Measurements from ENCODE around the gene LMTK2. TPM values are rescaled to one million over a fixed set of nuclear protein-coding genes. Genes with fewer than 3 reads are reported as not detected.
"Not testable (repeated sequence)": the region's sequence is repeated elsewhere in the genome, so short reads cannot be mapped to it uniquely, and the experiment has no call there.

LMTK2 gene
- total and polyA plus RNA-seq, 2 donors = 6.8 to 12.4 TPM

- 84% methylated on average over 49 of the region's 49 CpGs for WGBS
- Histone ChIP-seq H3K4me1 (ENCODE audit: insufficient read depth) (no peaks in the 10 kb centered on the region), H3K36me3 (ENCODE audit: insufficient read depth) (peaks cover 2% of the 10 kb centered on the region), H3K4me3 (ENCODE audit: low read depth, low read length) (peak overlapping the region; percentile 36), H3K27ac (ENCODE audit: low read depth) (no peak overlapping the region)
- no peak for DNase-seq (ENCODE audit: extremely low spot score)
Measured at GRCh38 chr7:98211676-98212531, 105.2 kb downstream of the LMTK2 start.

DNA sequence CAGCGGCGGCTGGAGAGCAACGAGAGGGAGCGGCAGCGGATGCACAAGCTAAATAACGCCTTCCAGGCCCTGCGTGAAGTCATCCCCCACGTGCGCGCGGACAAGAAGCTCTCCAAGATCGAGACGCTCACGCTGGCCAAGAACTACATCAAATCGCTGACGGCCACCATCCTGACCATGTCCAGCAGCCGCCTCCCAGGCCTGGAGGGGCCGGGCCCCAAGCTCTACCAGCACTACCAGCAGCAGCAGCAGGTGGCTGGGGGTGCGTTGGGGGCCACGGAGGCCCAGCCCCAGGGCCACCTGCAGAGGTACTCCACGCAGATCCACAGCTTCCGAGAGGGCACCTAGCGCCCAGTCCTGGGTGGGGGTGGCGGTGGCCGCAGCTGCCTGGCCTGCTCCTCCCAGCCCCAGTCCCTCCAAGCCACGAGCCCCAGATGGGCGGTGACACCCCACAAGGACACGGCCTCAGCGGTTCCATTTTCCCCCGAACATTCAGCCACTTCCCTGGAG lies 105.9 kb downstream of the LMTK2 start:
- H3K4me1 ChIP-seq (ENCODE audit: insufficient read depth) = no peaks in the 10 kb centered on the region
- no peak for DNase-seq (ENCODE audit: extremely low spot score)

DNA sequence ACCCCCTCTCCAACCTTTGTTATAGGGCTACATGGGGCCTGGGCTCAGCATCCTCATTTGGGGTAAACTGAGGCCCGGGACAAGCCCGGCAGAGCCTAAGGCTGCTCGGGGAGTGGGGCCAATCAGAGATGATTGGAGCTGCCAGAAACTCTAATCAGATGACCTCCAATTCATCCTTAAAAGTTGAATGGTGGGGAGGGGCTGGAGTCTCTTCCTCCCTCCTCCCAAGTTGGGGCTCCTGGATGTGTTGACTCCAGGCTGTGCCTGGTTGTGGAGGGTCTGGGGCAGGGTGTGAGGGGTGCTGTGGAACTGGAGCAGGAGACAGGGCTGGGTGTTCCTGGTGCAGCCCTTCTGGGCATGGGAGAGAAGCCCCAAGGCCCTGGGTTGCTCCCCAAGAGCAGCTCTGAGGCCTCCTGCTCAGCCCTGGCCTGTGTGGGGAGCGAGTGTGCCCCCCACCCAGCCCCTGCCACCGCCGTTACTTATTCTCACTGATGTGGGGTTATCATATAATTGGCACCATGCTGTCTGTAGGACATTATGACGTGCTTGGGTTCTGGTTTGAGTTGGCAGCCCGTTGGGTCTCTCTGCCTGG lies 106.7 kb downstream of the LMTK2 start:
- Histone ChIP-seq H3K4me3 (ENCODE audit: low read depth, low read length) (no peak overlapping the region), H3K4me1 (ENCODE audit: insufficient read depth) (no peaks in the 10 kb centered on the region), H3K27ac (ENCODE audit: low read depth) (no peak overlapping the region), H3K36me3 (ENCODE audit: insufficient read depth) (no peaks in the 10 kb centered on the region)
- no peak for DNase-seq (ENCODE audit: extremely low spot score)
- WGBS = 86% methylated on average over 8 of the region's 8 CpGs

More for the DNA sequence above, 105.9 kb downstream of the LMTK2 start:
- WGBS = 91% methylated on average over 30 of the region's 30 CpGs
- no peak overlapping the region for H3K4me3 ChIP-seq (ENCODE audit: low read depth, low read length)
- peaks cover under 1% of the 10 kb centered on the region for H3K36me3 ChIP-seq (ENCODE audit: insufficient read depth)
- no peak overlapping the region for H3K27ac ChIP-seq (ENCODE audit: low read depth)

DNA sequence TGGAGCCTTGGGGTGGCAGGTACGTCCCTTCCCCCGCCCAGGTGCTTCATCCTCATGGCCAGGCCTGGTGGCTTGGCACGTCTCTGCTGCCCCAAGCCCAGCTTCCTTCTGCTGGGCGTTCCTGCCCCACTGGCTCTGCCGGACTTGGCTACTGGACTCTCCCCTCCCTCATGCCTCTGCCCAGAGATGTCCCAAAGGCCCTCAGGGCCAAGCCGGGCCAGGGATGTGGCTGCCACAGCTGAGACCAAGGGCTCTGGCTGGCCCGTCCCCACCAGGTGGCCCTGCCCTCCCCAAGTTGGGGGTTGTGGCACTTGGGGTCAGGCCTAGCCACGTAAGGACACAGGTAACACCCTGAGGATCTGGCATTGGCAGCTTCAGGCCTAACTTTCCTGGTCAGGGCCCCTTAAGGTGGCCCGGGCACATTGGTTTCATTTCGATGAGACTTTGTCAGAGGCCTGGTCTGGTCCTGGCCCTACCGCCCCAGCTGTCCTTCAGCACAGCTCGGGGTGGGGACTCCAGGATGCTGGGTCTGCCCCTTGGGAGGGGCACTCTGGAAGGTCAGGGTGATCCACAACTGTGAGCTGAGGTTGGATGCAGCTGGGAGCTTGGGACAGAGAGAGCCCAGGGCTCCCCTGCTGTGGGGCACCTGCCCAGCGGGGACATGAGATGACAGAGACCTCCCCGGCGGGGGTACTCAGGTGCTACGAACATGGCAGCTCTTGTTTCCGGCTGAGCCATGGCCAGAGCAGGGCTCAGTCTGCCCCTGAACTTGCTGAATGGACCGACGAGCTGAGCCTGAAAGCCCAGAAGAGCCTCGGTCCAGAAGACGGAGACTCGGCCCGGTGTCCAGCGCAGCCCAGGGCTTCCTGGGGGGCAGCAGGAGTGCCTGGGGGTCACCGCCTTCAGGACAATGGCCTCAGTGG lies 107.5 kb downstream of the LMTK2 start:
- no peaks in the 10 kb centered on the region for H3K36me3 ChIP-seq (ENCODE audit: insufficient read depth)
- DNase-seq (ENCODE audit: extremely low spot score) = no peak
- no peaks in the 10 kb centered on the region for H3K4me1 ChIP-seq (ENCODE audit: insufficient read depth)
- no peak overlapping the region for H3K4me3 ChIP-seq (ENCODE audit: low read depth, low read length)
- no peak overlapping the region for H3K27ac ChIP-seq (ENCODE audit: low read depth)
- 87% methylated on average over 25 of the region's 25 CpGs for WGBS

- H3K36me3 ChIP-seq (ENCODE audit: insufficient read depth) = no peaks in the 10 kb centered on the region
- DNase-seq (ENCODE audit: extremely low spot score) = no peak
- 94% methylated on average over 27 of the region's 27 CpGs for whole genome bisulfite sequencing
Measured at GRCh38 chr7:98214811-98215321, 108.2 kb downstream of the LMTK2 start.

DNA sequence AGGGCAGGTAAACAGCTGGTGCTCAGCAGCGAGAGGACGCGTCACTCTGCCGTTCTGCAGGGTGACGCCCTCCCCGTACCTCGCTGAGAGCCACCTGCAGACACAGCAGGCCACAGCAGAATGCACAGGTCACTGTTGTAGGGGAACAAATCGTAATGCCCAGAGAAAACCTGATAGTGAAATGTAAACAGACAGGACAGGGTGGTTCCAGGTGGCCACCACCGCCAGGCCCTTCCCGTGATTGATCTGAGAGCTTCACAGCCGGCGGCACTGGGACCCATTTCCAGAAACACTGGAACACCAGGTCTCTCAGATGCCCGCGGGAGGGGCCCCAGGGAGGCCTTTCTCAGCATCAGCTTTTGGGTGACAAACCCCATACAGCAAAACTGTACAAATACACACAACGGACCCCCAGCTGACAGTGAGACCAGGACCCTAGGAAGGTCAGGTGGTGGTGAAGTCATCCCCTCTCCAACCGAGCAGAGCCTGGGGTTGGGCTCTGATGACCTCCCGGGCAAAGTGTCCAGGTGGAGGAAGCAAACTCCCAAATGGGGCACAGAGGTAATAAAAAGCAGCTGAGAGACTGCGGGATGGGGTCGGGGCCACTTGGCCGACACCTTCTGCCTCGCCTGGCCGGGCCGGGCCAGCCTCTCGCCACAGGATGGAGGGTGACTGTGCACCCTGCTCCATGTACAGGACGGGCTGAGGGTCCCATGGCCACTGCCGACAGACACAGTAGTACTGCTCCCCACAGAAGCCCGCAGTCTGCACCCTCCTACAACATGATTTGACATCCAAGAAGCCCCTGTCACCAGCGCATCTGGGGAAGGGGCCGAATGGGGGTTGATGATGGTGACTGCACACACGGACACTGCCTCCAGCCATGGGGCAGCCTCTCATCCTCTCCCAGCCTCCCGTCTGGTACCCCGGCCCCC lies 109.2 kb downstream of the LMTK2 start:
- no peak for DNase-seq (ENCODE audit: extremely low spot score)
- Histone ChIP-seq H3K27ac (ENCODE audit: low read depth) (no peak overlapping the region), H3K4me3 (ENCODE audit: low read depth, low read length) (no peak overlapping the region), H3K36me3 (ENCODE audit: insufficient read depth) (no peaks in the 10 kb centered on the region), H3K4me1 (ENCODE audit: insufficient read depth) (no peaks in the 10 kb centered on the region)
- WGBS = 88% methylated on average over 32 of the region's 32 CpGs

More at GRCh38 chr7:98214811-98215321, 108.2 kb downstream of the LMTK2 start:
- Histone ChIP-seq H3K27ac (ENCODE audit: low read depth) (no peak overlapping the region), H3K4me1 (ENCODE audit: insufficient read depth) (no peaks in the 10 kb centered on the region), H3K4me3 (ENCODE audit: low read depth, low read length) (no peak overlapping the region)

- Histone ChIP-seq H3K4me3 (ENCODE audit: low read depth, low read length) (no peak overlapping the region), H3K4me1 (ENCODE audit: insufficient read depth) (no peaks in the 10 kb centered on the region), H3K27ac (ENCODE audit: low read depth) (no peak overlapping the region), H3K36me3 (ENCODE audit: insufficient read depth) (peaks cover 5% of the 10 kb centered on the region)
- no peak for DNase-seq (ENCODE audit: extremely low spot score)
- whole genome bisulfite sequencing = 87% methylated on average over 24 of the region's 24 CpGs
Measured at GRCh38 chr7:98216941-98217622, 110.4 kb downstream of the LMTK2 start.

GRCh38 chr7:98217623-98218582 lies 111.2 kb downstream of the LMTK2 start:
- H3K36me3 ChIP-seq (ENCODE audit: insufficient read depth) = peaks cover 6% of the 10 kb centered on the region
- no peaks in the 10 kb centered on the region for H3K4me1 ChIP-seq (ENCODE audit: insufficient read depth)
- DNase-seq (ENCODE audit: extremely low spot score) = no peak
- H3K4me3 ChIP-seq (ENCODE audit: low read depth, low read length) = no peak overlapping the region
- no peak overlapping the region for H3K27ac ChIP-seq (ENCODE audit: low read depth)
- 79% methylated on average over 41 of the region's 41 CpGs for WGBS

GRCh38 chr7:98219382-98219781 lies 112.7 kb downstream of the LMTK2 start:
- H3K36me3 ChIP-seq (ENCODE audit: insufficient read depth); H3K27ac ChIP-seq (ENCODE audit: low read depth); H3K4me1 ChIP-seq (ENCODE audit: insufficient read depth); H3K4me3 ChIP-seq (ENCODE audit: low read depth, low read length); DNase-seq (ENCODE audit: extremely low spot score): not testable (repeated sequence)
- 96% methylated on average over 6 of the region's 6 CpGs for WGBS

- peaks cover 6% of the 10 kb centered on the region for H3K36me3 ChIP-seq (ENCODE audit: insufficient read depth)
- DNase-seq (ENCODE audit: extremely low spot score) = no peak
- 97% methylated on average over 34 of the region's 34 CpGs for WGBS
- no peaks in the 10 kb centered on the region for H3K4me1 ChIP-seq (ENCODE audit: insufficient read depth)
- H3K27ac ChIP-seq (ENCODE audit: low read depth) = no peak overlapping the region
- H3K4me3 ChIP-seq (ENCODE audit: low read depth, low read length) = no peak overlapping the region
Measured at GRCh38 chr7:98221611-98222532, 115.2 kb downstream of the LMTK2 start.

All from urinary bladder (tissue), 4 donors.